COLO829 (cell line): ENCODE measurements around the gene NAT8.
"Not testable (repeated sequence)": the region's sequence is repeated elsewhere in the genome, so short reads cannot be mapped to it uniquely, and the experiment has no call there.

ENCODE experiments used
- DNase-seq: peaks from one replicate; pipeline ENCODE4 v3.0.0; 2012; ENCODE audit warnings: low spot score

NAT8 gene, protein sequence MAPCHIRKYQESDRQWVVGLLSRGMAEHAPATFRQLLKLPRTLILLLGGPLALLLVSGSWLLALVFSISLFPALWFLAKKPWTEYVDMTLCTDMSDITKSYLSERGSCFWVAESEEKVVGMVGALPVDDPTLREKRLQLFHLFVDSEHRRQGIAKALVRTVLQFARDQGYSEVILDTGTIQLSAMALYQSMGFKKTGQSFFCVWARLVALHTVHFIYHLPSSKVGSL

DNA sequence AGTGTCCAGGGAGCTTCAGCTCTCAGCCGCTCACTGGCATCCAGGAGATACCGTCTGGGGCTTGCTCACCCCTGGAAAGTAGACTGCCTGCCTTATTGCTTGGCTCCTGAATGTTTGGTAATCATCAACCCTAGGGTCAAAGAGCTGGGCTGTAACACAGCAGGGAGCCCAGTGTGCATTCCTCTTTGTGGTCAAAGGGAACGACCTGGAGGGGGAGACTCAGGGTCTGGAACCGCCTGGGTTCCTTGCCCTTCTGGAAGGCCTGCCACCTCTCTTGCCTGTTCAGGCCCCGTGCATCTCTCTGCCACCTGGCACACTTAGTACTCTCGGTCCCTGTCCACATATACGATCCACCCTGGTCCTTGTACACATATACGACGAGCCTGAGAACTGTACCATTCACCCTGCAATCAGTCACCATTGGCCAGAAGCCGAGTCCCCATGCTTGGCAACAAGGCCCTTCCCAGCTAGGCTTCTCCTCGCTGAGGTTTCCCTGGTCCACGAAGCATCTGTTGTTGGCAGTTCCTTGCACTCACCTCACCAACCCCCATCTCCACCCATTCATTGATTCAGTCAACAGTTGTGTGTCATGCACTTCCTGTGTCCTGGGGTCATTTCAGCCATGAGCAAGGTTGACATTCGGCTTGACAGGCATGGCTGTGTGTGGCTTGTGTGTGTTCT is at the start of gene NAT8:
NAT8 (minus strand) TSS at position 85 of the 681 bp plus-strand sequence. CDS start 794 bp downstream, outside the sequence.
- DNase-seq = no peak

DNA sequence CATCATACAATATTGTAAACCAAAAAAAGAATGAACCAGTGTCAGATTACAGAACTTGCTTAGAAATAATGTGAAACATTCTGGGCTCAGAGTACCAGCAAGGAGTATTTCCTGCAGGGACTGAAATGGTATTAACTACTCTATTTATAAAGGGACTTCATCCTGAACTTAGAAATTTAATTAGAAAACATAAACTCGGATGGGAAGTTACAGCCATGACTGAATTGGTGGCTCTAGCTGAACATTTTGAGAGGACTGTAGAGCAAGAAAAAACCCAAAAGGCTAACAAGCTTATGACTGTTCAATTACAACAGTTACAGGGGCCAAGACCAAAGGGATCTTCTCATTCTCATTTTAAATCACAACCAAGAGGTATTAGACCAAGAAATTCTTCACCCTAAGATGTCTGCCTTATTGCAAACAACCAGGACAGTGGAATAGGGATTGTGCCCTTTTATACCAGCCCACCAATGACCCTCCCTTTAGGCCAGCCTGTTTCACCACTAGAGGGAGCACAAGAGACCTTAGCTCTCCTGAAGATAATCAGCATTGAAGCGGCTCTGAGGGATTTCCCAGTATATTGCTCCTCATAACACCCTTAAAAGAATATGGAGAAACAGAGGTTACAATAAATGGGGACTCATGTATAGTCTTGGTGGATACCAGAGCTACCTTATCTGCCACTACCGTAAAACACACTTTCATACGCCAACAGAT is 48.3 kb upstream of the NAT8 start:
- DNase-seq = peak; percentile 13

DNA sequence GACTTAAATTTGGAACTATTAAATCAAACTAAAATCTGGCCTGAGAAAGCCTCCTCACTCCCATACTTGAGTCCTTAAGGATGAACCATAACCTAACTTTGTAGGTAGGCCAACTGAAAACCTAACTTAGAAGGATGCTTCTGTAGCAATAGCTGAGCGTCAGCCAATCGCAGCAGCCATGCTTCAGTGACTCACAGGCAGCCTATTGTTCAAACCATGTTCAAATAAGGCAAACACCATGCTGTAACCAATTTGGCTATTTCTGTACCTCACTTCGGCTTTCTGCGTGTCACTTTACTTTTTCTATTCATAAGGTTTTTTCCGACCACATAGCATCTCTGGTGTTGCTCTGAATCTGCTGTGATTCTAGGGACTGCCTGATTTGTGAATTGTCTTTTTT is 46.3 kb upstream of the NAT8 start:
- not testable (repeated sequence) for DNase-seq

- no peak for DNase-seq
Observed at GRCh38 chr2:73685764-73686438, 43.7 kb upstream of the NAT8 start.

- DNase-seq = not testable (repeated sequence)
Observed at GRCh38 chr2:73684905-73685304, 42.7 kb upstream of the NAT8 start.

GRCh38 chr2:73684325-73684724 is 42.1 kb upstream of the NAT8 start:
- not testable (repeated sequence) for DNase-seq

- DNase-seq = peak; percentile 14
Observed at GRCh38 chr2:73679951-73680571, 37.8 kb upstream of the NAT8 start.

DNA sequence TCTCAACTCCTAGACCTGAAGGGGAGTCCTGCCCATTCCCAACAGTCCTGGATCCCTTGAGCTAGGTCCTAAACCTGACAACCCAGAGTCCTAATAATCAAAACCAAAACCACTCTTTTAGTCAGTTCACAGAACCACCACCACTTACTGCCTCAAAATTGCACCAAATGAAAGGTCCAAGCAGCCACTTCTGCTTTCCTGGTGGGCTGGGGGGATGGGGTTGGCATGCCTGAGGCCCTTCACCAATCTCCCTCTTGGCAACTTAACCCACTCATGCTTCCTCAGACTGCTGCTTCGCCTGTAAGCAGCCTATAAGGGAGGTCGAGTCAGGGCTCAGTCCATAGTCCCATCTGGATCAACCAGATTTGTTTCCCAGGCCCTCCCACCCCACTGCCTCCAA is 37.0 kb upstream of the NAT8 start:
- DNase-seq = not testable (repeated sequence)

- DNase-seq = not testable (repeated sequence)
Observed at GRCh38 chr2:73678008-73678407, 35.8 kb upstream of the NAT8 start.

GRCh38 chr2:73676211-73676610 is 34.0 kb upstream of the NAT8 start:
- not testable (repeated sequence) for DNase-seq

GRCh38 chr2:73674696-73675157 is 32.5 kb upstream of the NAT8 start:
- DNase-seq = not testable (repeated sequence)

DNA sequence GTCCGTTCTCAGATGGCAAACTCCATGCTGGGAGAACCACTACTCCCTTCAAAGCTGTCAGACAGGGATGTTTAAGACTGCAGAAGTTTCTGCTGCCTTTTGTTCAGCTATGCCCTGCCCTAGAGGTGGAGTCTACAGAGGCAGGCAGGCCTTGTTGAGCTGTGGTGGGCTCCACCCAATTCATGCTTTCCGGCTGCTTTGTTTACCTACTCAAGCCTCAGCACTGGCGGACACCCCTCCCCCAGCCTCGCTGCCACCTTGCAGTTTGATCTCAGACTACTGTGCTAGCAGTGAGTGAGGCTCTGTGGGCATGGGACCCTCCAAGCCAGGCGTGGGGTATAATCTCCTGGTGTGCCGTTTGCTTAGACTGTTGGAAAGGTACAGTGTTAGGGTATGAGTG is 27.8 kb upstream of the NAT8 start:
- not testable (repeated sequence) for DNase-seq

GRCh38 chr2:73667239-73667638 is 25.0 kb upstream of the NAT8 start:
- DNase-seq = not testable (repeated sequence)

GRCh38 chr2:73654175-73654574 is 12.0 kb upstream of the NAT8 start:
- no peak for DNase-seq

- DNase-seq = no peak
Observed at GRCh38 chr2:73652348-73652747, 10.1 kb upstream of the NAT8 start.

- no peak for DNase-seq
Observed at GRCh38 chr2:73651591-73652230, 9.5 kb upstream of the NAT8 start.

GRCh38 chr2:73647690-73648089 is 5.5 kb upstream of the NAT8 start:
- not testable (repeated sequence) for DNase-seq

DNA sequence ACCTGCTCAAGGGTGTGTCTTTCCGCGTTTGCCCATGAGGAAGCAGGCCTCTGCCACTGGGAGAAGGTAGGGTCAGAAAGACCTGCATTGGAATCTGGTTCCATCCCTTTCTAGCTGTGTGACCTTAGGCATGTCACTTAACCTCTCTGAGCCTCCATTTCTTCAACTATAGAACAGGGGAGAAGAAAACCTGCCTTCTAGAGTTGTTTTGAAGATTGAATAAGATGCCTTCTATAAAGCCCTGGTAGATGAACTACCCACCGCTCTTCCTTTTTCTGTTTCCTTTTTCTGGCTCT is 507 bp downstream of the NAT8 start:
- no peak for DNase-seq

GRCh38 chr2:73640946-73641766 is 1.1 kb downstream of the NAT8 start:
- DNase-seq = no peak

- DNase-seq = peak; percentile 87
Observed at GRCh38 chr2:73640511-73640911, 1.7 kb downstream of the NAT8 start.

- no peak for DNase-seq
Observed at GRCh38 chr2:73638429-73638828, 3.8 kb downstream of the NAT8 start.
